ENCODE data around the gene PKD2L2.

GRCh38 chr5:137937994-137938750 lies 48.9 kb downstream of the PKD2L2 start:
- TF ChIP-seq, protein P1, sequence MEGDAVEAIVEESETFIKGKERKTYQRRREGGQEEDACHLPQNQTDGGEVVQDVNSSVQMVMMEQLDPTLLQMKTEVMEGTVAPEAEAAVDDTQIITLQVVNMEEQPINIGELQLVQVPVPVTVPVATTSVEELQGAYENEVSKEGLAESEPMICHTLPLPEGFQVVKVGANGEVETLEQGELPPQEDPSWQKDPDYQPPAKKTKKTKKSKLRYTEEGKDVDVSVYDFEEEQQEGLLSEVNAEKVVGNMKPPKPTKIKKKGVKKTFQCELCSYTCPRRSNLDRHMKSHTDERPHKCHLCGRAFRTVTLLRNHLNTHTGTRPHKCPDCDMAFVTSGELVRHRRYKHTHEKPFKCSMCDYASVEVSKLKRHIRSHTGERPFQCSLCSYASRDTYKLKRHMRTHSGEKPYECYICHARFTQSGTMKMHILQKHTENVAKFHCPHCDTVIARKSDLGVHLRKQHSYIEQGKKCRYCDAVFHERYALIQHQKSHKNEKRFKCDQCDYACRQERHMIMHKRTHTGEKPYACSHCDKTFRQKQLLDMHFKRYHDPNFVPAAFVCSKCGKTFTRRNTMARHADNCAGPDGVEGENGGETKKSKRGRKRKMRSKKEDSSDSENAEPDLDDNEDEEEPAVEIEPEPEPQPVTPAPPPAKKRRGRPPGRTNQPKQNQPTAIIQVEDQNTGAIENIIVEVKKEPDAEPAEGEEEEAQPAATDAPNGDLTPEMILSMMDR (IDR thresholded peaks at IDR 0.05), result no peak
- TF ChIP-seq POLR2A (IDR thresholded peaks at IDR 0.05), result no peak
